GM19099 (cell line): ENCODE measurements around the gene EPB41L2.

Experiments used
- POLR2A ChIP-seq: IDR thresholded peaks from 3 replicates; pipeline ENCODE4 v1.6.1; 2011; ENCODE audit warnings: low read depth; ENCODE audit not compliant: insufficient read length; ENCODE audit errors: extremely low read depth

The EPB41L2 gene

GRCh38 chr6:130829333-130829910 is 233.6 kb downstream of the EPB41L2 start:
- no peak for TF ChIP-seq POLR2A

- no peak for TF ChIP-seq POLR2A
Observed at GRCh38 chr6:130827247-130828149, 235.5 kb downstream of the EPB41L2 start, which contains the start of gene SMLR1. TSS of gene SMLR1 (plus strand) at chr6:130827406. CDS start at chr6:130827414, 8 bp downstream.

GRCh38 chr6:130826442-130827246 is 236.4 kb downstream of the EPB41L2 start:
- TF ChIP-seq POLR2A: no peak

DNA sequence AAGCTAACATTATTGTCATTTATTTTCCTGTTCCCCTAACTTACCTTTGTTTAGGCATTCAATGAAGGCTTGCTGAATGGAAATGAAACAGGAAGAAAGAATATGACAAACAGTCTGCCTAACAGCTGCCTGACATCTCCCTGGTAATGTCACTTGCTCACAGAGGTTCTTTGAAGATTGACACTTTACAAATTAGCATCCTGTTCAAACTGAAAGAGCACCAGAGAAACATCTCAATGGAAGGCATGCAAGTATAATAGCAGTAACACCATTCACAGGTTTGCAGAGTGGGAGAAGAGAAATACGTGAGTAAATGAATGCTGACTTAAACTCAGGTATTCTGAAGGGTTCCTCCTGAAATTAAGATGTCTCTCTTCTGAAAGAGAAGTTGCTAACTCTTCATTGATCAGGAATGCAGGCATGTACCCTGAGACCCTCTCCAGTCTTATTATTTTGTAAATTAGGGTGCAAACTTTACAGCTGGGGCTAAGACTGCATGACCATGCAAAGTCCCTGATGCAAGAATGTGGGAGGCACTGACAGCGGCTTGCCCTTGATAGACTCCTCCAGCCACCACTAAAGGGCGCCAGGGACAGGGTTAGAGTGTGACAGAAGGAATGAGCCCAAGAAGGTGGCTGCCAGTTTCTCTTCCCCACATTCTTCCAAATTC is 237.1 kb downstream of the EPB41L2 start:
- TF ChIP-seq POLR2A: no peak

DNA sequence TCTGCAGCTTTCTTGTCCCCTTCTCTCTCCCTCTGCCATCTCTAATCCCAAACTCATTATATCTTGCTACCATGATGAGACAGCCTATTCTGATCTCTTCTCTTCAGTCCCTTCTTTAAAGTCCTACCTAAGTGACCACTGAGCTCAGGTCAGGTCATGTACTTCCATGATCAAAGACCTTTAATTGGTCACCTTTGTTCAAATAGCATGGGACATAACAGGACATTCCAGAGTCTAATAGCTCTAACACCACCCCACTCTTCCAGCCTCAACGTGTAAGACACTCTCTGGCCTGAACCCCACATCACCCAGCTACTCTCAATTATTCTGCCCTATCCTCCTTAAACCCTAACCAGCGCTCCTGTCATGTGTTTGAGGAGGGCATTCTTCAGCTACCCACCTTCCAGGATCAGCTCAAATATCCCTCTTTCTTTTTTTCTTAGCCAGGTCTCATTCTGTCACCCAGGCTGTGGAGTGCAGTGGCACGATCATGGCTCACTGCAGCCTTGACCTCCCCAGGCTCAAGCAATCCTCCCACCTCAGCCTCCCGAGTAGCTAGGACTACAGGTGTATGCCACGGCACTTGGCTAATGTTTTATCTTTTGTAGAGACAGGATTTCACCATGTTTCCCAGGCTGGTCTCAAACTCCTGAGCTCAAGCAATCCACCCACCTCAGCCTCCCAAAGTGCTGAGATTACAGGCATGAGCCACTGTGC is 237.9 kb downstream of the EPB41L2 start:
- no peak for TF ChIP-seq POLR2A

- TF ChIP-seq POLR2A: no peak
Observed at GRCh38 chr6:130822736-130823135, 240.3 kb downstream of the EPB41L2 start.

DNA sequence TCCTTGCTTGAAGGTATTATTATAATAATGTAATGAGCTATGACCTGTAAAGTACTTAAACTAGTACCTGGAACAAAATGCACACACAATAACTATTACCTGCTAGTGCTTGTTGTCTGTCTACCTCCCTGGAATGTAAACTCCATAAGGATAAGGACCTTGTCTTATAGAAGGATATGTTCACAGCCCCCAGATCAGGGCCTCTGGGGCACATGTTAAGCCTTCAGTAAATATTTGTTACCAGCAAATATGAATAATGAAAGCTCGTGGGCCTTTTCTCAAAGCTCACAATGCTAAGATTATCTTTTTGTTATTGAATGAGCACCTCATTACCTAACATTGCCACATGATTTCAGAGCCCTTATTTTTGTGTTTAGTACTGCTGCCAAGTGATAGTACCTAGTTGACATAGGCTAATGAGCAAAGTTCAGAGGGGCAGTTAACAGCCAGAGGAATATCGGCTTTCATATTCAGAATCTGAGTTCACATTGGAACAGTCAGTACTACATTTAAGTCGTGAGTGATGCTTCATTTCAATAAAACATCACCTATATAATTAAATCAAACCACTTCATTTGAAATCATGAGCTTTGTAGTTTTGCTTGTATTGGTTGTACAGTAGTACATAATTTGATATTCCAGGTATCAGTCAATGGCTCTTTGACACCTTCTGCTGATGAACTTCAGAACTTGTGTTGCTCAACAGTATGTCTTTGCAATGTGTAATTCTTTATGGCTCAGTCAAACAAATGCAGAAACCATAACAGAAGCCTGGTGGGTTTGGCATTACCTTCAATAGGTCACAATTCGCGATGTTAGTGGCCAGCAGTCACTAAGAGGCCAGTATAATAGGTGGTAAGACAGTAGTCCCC is 247.6 kb downstream of the EPB41L2 start:
- TF ChIP-seq POLR2A: no peak

GRCh38 chr6:130814506-130814905 is 248.5 kb downstream of the EPB41L2 start:
- no peak for TF ChIP-seq POLR2A

DNA sequence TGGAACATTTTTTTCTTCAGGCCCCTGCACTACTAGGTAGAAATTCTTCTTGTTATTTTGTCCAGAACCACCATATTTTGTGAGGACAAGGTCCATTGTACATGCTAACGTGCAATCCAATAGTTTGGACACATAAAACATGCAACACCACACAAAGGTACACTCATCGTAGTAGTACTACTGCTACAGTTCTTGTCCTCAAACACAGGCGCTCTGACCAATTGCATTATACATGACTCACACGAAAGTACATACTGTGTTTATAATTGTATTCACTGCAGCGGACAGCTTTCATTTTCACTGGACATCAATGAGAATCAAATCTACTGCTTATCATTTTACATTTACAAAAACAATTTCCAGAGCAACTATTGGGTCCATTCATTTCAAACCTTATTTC is 251.1 kb downstream of the EPB41L2 start:
- no peak for TF ChIP-seq POLR2A

GRCh38 chr6:130810307-130811030 is 252.6 kb downstream of the EPB41L2 start:
- no peak for TF ChIP-seq POLR2A

DNA sequence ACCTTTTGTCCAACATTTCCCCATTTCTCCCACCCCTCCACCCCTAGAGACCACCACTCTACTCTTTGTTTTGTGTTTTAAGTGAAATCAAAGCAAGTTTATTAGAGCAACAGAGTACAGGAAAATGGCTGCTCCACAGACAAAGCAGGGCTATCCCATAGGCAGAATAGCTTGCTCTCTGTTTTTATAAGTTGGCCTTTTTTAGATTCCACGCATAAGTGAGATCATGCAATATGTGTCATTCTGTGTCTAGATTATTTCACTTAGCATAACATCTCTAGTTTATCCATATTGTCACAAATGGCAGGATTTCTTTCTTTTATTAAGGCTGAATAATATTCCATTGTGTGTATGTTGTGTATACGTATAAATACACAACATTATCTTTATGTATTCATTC is 266.0 kb downstream of the EPB41L2 start:
- TF ChIP-seq POLR2A: no peak

GRCh38 chr6:130796313-130796905 is 266.6 kb downstream of the EPB41L2 start:
- TF ChIP-seq POLR2A: no peak

DNA sequence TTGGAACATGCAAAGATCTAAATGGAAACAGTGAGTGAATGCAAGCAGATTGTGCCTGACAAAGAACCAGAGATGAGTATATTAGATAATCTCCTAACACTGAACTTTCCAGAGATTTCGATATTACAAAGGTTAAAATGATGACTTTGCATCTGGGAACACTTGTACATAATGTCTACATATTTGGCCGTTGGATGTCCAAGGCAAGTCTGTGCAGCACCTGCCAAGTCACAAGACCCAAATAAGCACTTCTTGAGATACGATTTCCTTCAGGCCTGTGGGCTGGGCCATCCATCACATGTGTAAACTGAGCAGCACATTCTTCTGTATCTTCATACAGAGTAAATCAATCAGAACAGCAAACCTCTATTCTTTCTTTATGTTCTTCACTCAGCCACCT is 268.3 kb downstream of the EPB41L2 start:
- TF ChIP-seq POLR2A: no peak
